DND-41 (cell line): ENCODE results near the gene APMAP.

Experiments
- ATAC-seq: fragments of 200-7000 bp; cut with Tn5 transposase; 3 replicates; pipeline ENCODE4 v1.9.1; 2021; ENCODE audit warnings: low read depth; ENCODE audit not compliant: insufficient read depth
- DNase-seq: peaks from one replicate; pipeline ENCODE4 v3.0.0-alpha.2; 2020
- H2AFZ ChIP-seq: 2 replicates; pipeline ENCODE4 v1.6.0; 2012; ENCODE audit warnings: low read depth, low read length
- H3K27ac ChIP-seq: 2 replicates; pipeline ENCODE4 v1.5.1; 2012; ENCODE audit warnings: low read length, inconsistent platforms
- H3K27me3 ChIP-seq: fragments of 200-600 bp; sonication (generic); 2 replicates; pipeline ENCODE4 v1.6.0; 2012; ENCODE audit warnings: low read length, mild to moderate bottlenecking, inconsistent platforms; ENCODE audit not compliant: insufficient read depth, poor library complexity
- H3K36me3 ChIP-seq: 2 replicates; pipeline ENCODE4 v1.5.1; 2012; ENCODE audit warnings: low read length, inconsistent platforms; ENCODE audit not compliant: insufficient read depth
- H3K4me1 ChIP-seq: 2 replicates; pipeline ENCODE4 v1.5.1; 2012; ENCODE audit warnings: mild to moderate bottlenecking, low read length; ENCODE audit not compliant: insufficient read depth
- H3K4me2 ChIP-seq: 2 replicates; pipeline ENCODE4 v1.6.0; 2012; ENCODE audit warnings: mild to moderate bottlenecking, moderate library complexity, low read length, inconsistent platforms; ENCODE audit not compliant: insufficient read depth
- H3K4me3 ChIP-seq, 2 experiments: fragments of 200-600 bp in 1 of 2; shearing (Covaris generic) in 1 of 2; 2 replicates each; pipeline ENCODE4 v1.5.1; 2012 to 2016; ENCODE audit warnings: inconsistent platforms in 2 of 2, low read length in 2 of 2, mild to moderate bottlenecking in 2 of 2, low read depth in 1 of 2, moderate library complexity in 1 of 2
- H3K79me2 ChIP-seq: 2 replicates; pipeline ENCODE4 v1.6.0; 2012; ENCODE audit warnings: low read length, inconsistent platforms; ENCODE audit not compliant: insufficient read depth
- H3K9ac ChIP-seq: 2 replicates; pipeline ENCODE4 v1.6.0; 2012; ENCODE audit warnings: low read depth, mild to moderate bottlenecking, inconsistent platforms, low read length, moderate library complexity
- H3K9me3 ChIP-seq: 2 replicates; pipeline ENCODE4 v1.5.1; 2012; ENCODE audit warnings: low read length, moderate library complexity, mild to moderate bottlenecking, inconsistent platforms; ENCODE audit not compliant: insufficient read depth, severe bottlenecking
- H4K20me1 ChIP-seq: 2 replicates; pipeline ENCODE4 v1.6.0; 2012; ENCODE audit warnings: low read length; ENCODE audit not compliant: insufficient read depth
- EZH2 ChIP-seq: IDR thresholded peaks from 3 replicates; pipeline ENCODE4 v1.6.1; 2012; ENCODE audit warnings: borderline replicate concordance, low read depth, mild to moderate bottlenecking, moderate library complexity, low read length, inconsistent platforms; ENCODE audit not compliant: severe bottlenecking
- TF ChIP-seq, protein P1 (sequence below): IDR thresholded peaks from 2 replicates; pipeline ENCODE4 v1.5.1; 2012; ENCODE audit warnings: borderline replicate concordance, low read length, moderate library complexity, mild to moderate bottlenecking; ENCODE audit not compliant: poor library complexity, severe bottlenecking; ENCODE audit errors: extremely low read depth

The APMAP gene

DNA sequence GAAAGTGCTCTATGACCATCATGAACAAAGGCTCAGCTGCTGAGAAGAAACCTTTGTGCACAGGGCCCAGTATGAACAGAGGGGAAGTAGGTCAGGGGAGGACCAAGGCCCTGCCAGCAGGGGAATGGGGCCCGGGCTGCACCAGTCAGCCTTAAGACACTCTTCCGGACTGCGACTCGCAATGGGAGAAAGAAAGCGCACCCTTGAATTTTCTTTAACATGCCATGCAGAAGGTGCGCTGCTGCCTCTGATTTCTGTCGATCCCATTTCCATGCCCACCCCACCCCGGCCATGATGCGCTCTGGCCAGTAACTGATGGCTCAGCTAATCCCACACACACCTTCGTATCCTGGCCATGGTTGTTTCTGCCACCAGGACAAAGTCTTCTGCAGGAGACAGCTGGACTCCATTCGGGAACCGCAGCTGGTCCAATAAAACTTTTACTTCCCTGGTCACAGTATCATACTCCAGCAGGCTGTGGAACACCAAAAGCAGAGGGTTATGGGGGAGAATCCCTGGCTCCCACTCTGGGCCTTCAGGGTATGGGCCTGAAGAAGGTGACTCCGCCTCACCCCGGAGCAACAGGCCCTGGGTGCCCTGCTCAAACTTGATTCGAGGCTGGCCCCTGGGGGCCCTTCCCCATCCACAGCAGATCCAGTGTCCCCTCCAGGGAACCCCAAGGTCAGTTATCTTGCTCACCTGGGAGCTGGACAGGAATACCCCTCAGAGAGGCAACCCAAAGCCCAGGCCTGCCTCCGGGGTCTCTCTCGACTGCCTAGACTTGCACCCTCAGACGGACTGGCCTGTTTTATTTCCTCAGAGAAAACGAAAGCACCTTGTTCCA is 23.1 kb downstream of the APMAP start:
- Histone ChIP-seq H3K9me3 (no peaks in the 10 kb centered on the region), H3K36me3 (peaks cover 96% of the 10 kb centered on the region), H3K27ac (no peak overlapping the region), H3K79me2 (no peaks in the 10 kb centered on the region; the same call in 1 of the 2 replicates), H3K27me3 (no peaks in the 10 kb centered on the region), H3K4me2 (no peak overlapping the region), H3K4me1 (no peaks in the 10 kb centered on the region), H3K4me3 (no peak overlapping the region), H2AFZ (no peak overlapping the region), H4K20me1 (peaks cover 8% of the 10 kb centered on the region; the same call in 1 of the 2 replicates), H3K9ac (no peak overlapping the region)
- TF ChIP-seq, protein P1, sequence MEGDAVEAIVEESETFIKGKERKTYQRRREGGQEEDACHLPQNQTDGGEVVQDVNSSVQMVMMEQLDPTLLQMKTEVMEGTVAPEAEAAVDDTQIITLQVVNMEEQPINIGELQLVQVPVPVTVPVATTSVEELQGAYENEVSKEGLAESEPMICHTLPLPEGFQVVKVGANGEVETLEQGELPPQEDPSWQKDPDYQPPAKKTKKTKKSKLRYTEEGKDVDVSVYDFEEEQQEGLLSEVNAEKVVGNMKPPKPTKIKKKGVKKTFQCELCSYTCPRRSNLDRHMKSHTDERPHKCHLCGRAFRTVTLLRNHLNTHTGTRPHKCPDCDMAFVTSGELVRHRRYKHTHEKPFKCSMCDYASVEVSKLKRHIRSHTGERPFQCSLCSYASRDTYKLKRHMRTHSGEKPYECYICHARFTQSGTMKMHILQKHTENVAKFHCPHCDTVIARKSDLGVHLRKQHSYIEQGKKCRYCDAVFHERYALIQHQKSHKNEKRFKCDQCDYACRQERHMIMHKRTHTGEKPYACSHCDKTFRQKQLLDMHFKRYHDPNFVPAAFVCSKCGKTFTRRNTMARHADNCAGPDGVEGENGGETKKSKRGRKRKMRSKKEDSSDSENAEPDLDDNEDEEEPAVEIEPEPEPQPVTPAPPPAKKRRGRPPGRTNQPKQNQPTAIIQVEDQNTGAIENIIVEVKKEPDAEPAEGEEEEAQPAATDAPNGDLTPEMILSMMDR = no peak
- TF ChIP-seq EZH2 = no peak
- ATAC-seq (no peak), DNase-seq (peak; percentile 3)

DNA sequence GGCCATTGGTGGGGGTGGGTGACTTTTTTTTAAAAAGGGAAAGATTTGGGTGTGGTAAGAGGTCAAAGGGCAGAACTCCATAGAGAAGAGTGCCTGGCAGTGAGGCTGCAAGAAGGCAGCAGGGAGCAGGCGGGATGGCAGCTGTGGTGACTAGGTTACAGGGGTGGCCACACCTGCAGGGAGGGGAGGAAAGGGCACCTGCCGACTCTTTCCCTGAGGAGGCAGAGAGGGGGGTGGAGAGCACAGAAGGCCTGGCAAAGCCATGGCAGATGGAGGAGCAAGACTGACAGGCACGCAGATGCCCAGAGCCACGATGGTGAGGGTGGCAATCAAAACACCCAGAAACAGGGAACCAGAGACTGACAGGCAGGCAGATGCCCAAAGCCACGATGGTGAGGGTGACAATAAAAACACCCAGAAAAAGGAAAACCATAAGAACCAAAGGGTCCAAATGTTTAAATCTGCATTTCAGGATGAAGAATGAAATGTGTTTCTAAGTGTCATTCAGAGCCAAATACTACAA is 24.2 kb downstream of the APMAP start:
- H2AFZ ChIP-seq = no peak overlapping the region
- no peak overlapping the region for H3K4me3 ChIP-seq
- H3K36me3 ChIP-seq = peaks cover 99% of the 10 kb centered on the region
- H3K4me1 ChIP-seq = no peaks in the 10 kb centered on the region
- no peaks in the 10 kb centered on the region for H3K9me3 ChIP-seq
- TF ChIP-seq EZH2 = no peak
- TF ChIP-seq, protein P1 = no peak
- no peaks in the 10 kb centered on the region for H3K79me2 ChIP-seq
- ATAC-seq (no peak), DNase-seq (peak; percentile 1)
- no peak overlapping the region for H3K27ac ChIP-seq
- no peak overlapping the region for H3K4me2 ChIP-seq
- no peaks in the 10 kb centered on the region for H3K27me3 ChIP-seq
- peaks cover 6% of the 10 kb centered on the region; the same call in 1 of the 2 replicates for H4K20me1 ChIP-seq
- no peak overlapping the region for H3K9ac ChIP-seq

DNA sequence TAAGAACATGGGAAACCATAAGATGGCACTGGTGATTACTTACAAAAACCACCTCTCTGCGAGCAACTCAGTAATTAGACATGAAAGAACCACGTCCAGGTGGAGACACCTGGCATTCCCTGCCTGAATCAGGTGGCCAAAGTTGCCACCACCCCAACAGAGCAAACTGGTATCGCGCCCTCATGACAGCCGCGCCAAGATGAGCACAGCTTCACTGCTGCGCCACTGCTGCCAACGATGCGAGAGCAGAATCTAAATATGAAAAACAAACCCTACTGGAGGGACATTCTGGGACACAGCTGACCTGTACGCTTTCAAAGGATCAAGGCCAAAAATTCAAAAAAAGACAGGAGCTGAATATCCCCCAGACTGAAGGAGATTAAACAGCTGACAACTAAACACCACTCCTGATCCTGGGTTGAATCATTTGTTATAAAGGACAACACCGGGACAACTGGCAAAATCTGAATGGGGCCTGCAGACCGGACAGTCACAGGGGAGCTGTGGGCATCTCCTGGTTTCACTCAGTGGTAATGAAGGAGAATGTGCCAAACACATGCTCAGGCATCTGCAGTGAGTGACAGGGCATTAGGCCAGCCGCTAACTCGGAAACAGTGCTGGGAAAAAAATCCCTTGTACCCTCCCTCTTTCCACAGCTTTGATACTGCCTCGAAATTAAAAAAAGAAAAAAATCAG is 26.1 kb downstream of the APMAP start:
- H3K4me1 ChIP-seq = no peaks in the 10 kb centered on the region
- H2AFZ ChIP-seq = no peak overlapping the region
- peaks cover 99% of the 10 kb centered on the region for H3K36me3 ChIP-seq
- 0 out of 2 replicates have a peak, but pooled peaks cover 5% of the 10 kb centered on the region for H4K20me1 ChIP-seq
- no peak overlapping the region for H3K9ac ChIP-seq
- no peak overlapping the region for H3K27ac ChIP-seq
- H3K79me2 ChIP-seq = no peaks in the 10 kb centered on the region
- DNase-seq = peak; percentile 2
- no peak for ATAC-seq
- no peak overlapping the region for H3K4me2 ChIP-seq
- no peaks in the 10 kb centered on the region for H3K27me3 ChIP-seq
- H3K9me3 ChIP-seq = no peaks in the 10 kb centered on the region
- TF ChIP-seq EZH2 = no peak
- TF ChIP-seq, protein P1 = no peak
- no peak overlapping the region for H3K4me3 ChIP-seq
